Endothelial cell of umbilical vein (primary cell): ENCODE measurements around the gene CACNG4.
"Not testable (repeated sequence)": the region's sequence is repeated elsewhere in the genome, so short reads cannot be mapped to it uniquely, and the experiment has no call there.

Source experiments
- CTCF ChIP-seq, 2 donors: IDR thresholded peaks; 1 replicate in 1 of 2; 2 replicates in 1 of 2; pipeline ENCODE4 v1.5.1; 2011; ENCODE audit warnings: low read length in 2 of 2, mild to moderate bottlenecking in 2 of 2, moderate library complexity in 2 of 2, control low read depth in 1 of 2, inconsistent platforms in 1 of 2, low read depth in 1 of 2; ENCODE audit not compliant: insufficient read depth in 1 of 2; ENCODE audit errors: extremely low read depth in 1 of 2
- EZH2 ChIP-seq: IDR thresholded peaks from 2 replicates; pipeline ENCODE4 v1.6.1; 2012; ENCODE audit warnings: borderline replicate concordance, low read depth, mild to moderate bottlenecking, moderate library complexity, low read length, inconsistent platforms; ENCODE audit not compliant: severe bottlenecking
- POLR2A ChIP-seq: IDR thresholded peaks from 2 replicates; pipeline ENCODE4 v1.6.1; 2012; ENCODE audit warnings: low read depth, mild to moderate bottlenecking, control low read depth, low read length

- TF ChIP-seq CTCF (IDR thresholded peaks at IDR 0.05; ENCODE audit: extremely low read depth in 1 of 2, insufficient read depth in 1 of 2, low read depth in 1 of 2, low read length in 2 of 2); EZH2; POLR2A: not testable (repeated sequence)
These were observed 76.6 kb downstream of the CACNG4 start for GRCh38 chr17:67041119-67041518.
